ENCODE results near the gene TMEM145. TPM values are rescaled to one million over a fixed set of nuclear protein-coding genes. Genes with fewer than 3 reads are reported as not detected.

Gene TMEM145
- total and polyA plus RNA-seq, 10 of the 15 experiments (the other 5 are each of a cell fraction or from before 2014, with no cell fraction given) = 0.04 to 0.97 (median 0.16) TPM; not detected in 4

- in situ Hi-C loops (cut with MboI) = no loop called here
- Histone ChIP-seq H3K36me3 (ENCODE audit: control insufficient read depth in 2 of 2, insufficient read depth in 2 of 2, low read length in 1 of 2) (no peaks in the 10 kb centered on the region), H2AFZ (ENCODE audit: control insufficient read depth, low read depth, low read length) (no peak overlapping the region), H3K4me2 (ENCODE audit: control insufficient read depth, insufficient read depth) (no peak overlapping the region), H3K9ac (ENCODE audit: control insufficient read depth, insufficient read depth, low read length) (no peak overlapping the region), H3K27me3 (replicated peaks in 1 of 2; ENCODE audit: control insufficient read depth in 2 of 2, insufficient read depth in 2 of 2, low read length in 1 of 2) (no peaks in the 10 kb centered on the region), H4K20me1 (ENCODE audit: control insufficient read depth, insufficient read depth) (no peaks in the 10 kb centered on the region), H3K9me3 (replicated peaks; ENCODE audit: control insufficient read depth, insufficient read depth, low read length) (no peaks in the 10 kb centered on the region), H3K27ac (ENCODE audit: control insufficient read depth, insufficient read depth) (no peak overlapping the region), H3K4me1 (ENCODE audit: control insufficient read depth, insufficient read depth, low read length) (no peaks in the 10 kb centered on the region), H3K4me3 (no peak overlapping the region), H3K79me2 (ENCODE audit: control insufficient read depth, insufficient read depth, low read length) (no peaks in the 10 kb centered on the region)
- ChIA-PET RAD21 (ENCODE audit: unreplicated experiment) (no interaction called here), SMC1A (ENCODE audit: uncharacterized antibody, unreplicated experiment) (no interaction called here), CTCF (interaction anchor here (0.8 kb wide), 1 partner anchor 63 kb away, joined by 3 read pairs; no protein-coding TSS in a partner anchor), POLR2A (interaction anchor here (0.6 kb wide), 1 partner anchor 11 kb away, joined by 3 read pairs; no protein-coding TSS in a partner anchor)
- no peak for FAIRE-seq
- no peak for ATAC-seq
- BruUV-seq (replicated peaks) = no TSS peak
- intact Hi-C loops (cut with micrococcal nuclease; ENCODE audit: unreplicated experiment) = no loop called here
- no peak for DNase-seq (ENCODE audit: low read depth, low spot score)
- WGBS (ENCODE audit: insufficient coverage, insufficient replicate concordance, low lambda C conversion rate, missing lambda C conversion rate) = 83% methylated on average over 10 of the region's 12 CpGs
- no peak for TF ChIP-seq PKNOX1 (IDR thresholded peaks at IDR 0.05)
- no peak for TF ChIP-seq SRF (IDR thresholded peaks at IDR 0.05; ENCODE audit: low read depth in 2 of 2, low read length in 2 of 2)
- no peak for TF ChIP-seq EZH2 (IDR thresholded peaks at IDR 0.05; ENCODE audit: borderline replicate concordance, control insufficient read depth, low read depth, low read length)
- no peak for TF ChIP-seq BCL3 (IDR thresholded peaks at IDR 0.05; ENCODE audit: borderline replicate concordance, insufficient read depth, low read depth, low read length, poor library complexity, severe bottlenecking)
- no peak for TF ChIP-seq NFYB (IDR thresholded peaks at IDR 0.05; ENCODE audit: insufficient read depth, low read depth, low read length)
- no peak for TF ChIP-seq REST (IDR thresholded peaks at IDR 0.05; ENCODE audit: low read depth, low read length)
- no peak for TF ChIP-seq PRDM15 (CRISPR knock-in tag; IDR thresholded peaks at IDR 0.05)
- no peak for TF ChIP-seq SMAD5 (IDR thresholded peaks at IDR 0.05; ENCODE audit: low read depth)
- no peak for TF ChIP-seq SPI1 (IDR thresholded peaks at IDR 0.05; ENCODE audit: borderline replicate concordance, insufficient read depth, low read depth, low read length)
- TF ChIP-seq SREBF1 (IDR thresholded peaks at IDR 0.05; ENCODE audit: low read length) = no peak
- no peak for TF ChIP-seq POLR2A (IDR thresholded peaks at IDR 0.05; ENCODE audit: low read depth, low read length)
- no peak for TF ChIP-seq EGR1 (IDR thresholded peaks at IDR 0.05; ENCODE audit: borderline replicate concordance in 1 of 2, low read depth in 2 of 2, low read length in 2 of 2)
- no peak for TF ChIP-seq PAX5 (IDR thresholded peaks at IDR 0.05; ENCODE audit: borderline replicate concordance, low read depth, low read length)
- TF ChIP-seq IRF4 (IDR thresholded peaks at IDR 0.05; ENCODE audit: low read depth, low read length) = no peak
These were observed 57.6 kb downstream of the TMEM145 start for GRCh38 chr19:42370626-42371175.

All from GM12878 (cell line).